Astrocyte of the spinal cord (primary cell): ENCODE data around the gene SHISA2.
A peak's percentile ranks its signal among the peaks of the same experiment; 100 is the strongest.

Experiments
- DNase-seq: peaks from one replicate; pipeline ENCODE4 v3.0.0; 2011; ENCODE audit warnings: low read depth, low spot score
- H3K4me3 ChIP-seq: 2 replicates; pipeline ENCODE4 v1.5.1; 2011; ENCODE audit warnings: low read depth, mild to moderate bottlenecking, low read length, moderate library complexity
- in situ Hi-C: cut with HindIII; loops from 2 replicates; pipeline ENCODE4 v1.10.0; 2017; ENCODE audit warnings: low sequenced_read_pairs
- TF ChIP-seq, protein P1 (sequence below): IDR thresholded peaks from 2 replicates; pipeline ENCODE4 v1.5.1; 2012; ENCODE audit warnings: low read depth, mild to moderate bottlenecking, low read length, inconsistent platforms

The SHISA2 gene

GRCh38 chr13:26021956-26022355, 29.9 kb downstream of the SHISA2 start:
- no peak overlapping the region for H3K4me3 ChIP-seq
- in situ Hi-C loops: no loop called here
- TF ChIP-seq, protein P1, sequence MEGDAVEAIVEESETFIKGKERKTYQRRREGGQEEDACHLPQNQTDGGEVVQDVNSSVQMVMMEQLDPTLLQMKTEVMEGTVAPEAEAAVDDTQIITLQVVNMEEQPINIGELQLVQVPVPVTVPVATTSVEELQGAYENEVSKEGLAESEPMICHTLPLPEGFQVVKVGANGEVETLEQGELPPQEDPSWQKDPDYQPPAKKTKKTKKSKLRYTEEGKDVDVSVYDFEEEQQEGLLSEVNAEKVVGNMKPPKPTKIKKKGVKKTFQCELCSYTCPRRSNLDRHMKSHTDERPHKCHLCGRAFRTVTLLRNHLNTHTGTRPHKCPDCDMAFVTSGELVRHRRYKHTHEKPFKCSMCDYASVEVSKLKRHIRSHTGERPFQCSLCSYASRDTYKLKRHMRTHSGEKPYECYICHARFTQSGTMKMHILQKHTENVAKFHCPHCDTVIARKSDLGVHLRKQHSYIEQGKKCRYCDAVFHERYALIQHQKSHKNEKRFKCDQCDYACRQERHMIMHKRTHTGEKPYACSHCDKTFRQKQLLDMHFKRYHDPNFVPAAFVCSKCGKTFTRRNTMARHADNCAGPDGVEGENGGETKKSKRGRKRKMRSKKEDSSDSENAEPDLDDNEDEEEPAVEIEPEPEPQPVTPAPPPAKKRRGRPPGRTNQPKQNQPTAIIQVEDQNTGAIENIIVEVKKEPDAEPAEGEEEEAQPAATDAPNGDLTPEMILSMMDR: no peak
- no peak for DNase-seq

- in situ Hi-C loops: no loop called here
- DNase-seq: no peak
- H3K4me3 ChIP-seq: no peak overlapping the region
- TF ChIP-seq, protein P1: no peak
Measured at GRCh38 chr13:26021516-26021915, 30.3 kb downstream of the SHISA2 start.

DNA sequence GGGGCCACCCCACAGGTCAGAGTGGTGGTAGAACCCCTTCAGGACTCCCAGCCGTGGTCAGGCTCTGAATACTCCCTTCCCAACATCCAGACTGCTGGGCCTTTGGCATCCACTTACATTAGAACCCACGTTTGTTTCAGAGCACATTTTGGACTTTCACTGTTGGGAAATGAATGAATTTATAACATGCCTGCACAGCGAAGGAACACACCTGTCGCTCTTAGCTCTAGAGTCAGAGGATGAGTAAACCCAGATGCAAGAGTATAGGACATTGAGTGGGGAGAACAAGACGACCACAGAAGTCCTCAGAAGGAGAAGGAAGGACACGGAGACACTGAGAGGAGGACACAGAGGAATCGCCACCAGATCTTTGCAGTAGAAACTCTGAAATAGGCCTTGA, 30.9 kb downstream of the SHISA2 start:
- TF ChIP-seq, protein P1: no peak
- in situ Hi-C loops: no loop called here
- no peak overlapping the region for H3K4me3 ChIP-seq
- DNase-seq: no peak

DNA sequence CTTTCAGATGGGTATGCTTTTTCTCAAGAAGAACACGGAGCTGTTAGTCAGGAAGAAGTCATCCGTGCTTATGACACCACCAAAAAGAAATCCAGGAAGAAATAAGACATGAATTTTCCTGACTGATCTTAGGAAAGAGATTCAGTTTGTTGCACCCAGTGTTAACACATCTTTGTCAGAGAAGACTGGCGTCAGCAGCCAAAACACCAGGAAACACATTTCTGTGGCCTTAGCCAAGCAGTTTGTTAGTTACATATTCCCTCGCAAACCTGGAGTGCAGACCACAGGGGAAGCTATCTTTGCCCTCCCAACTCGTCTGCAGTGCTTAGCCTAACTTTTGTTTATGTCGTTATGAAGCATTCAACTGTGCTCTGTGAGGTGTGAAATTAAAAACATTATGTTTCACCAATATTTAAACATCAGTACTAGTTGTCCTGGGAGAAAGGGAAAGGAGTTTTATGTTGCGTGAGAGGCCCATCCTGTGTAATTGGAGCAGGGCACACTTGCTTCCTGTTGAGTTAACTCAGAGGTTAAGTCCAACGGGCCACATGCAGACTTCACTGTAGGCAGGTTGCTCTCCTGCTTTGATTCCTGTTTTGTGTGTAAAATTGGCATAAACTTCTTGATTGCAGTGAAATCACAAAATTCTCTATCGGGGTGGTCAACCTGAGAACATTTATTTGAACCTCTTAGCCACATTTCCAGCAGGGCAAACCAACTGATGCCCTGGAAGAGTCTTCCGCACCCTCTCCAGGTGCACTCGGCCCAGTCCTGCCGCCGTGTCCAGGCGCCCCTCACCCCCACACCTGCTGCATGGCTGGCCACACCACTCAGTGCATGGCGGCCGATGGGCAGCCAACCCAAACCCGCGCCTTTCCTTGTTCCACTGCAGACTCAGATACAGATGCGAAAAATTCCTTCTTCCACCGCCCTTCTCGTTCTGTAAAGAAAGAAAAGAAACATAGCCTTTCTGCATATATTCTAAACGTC, 31.6 kb downstream of the SHISA2 start:
- in situ Hi-C loops: no loop called here
- DNase-seq: peak; percentile 87
- TF ChIP-seq, protein P1: no peak
- no peak overlapping the region for H3K4me3 ChIP-seq

- no peak for DNase-seq
- TF ChIP-seq, protein P1: no peak
- in situ Hi-C loops: no loop called here
- H3K4me3 ChIP-seq: no peak overlapping the region
Measured at GRCh38 chr13:26019251-26019650, 32.6 kb downstream of the SHISA2 start.

DNA sequence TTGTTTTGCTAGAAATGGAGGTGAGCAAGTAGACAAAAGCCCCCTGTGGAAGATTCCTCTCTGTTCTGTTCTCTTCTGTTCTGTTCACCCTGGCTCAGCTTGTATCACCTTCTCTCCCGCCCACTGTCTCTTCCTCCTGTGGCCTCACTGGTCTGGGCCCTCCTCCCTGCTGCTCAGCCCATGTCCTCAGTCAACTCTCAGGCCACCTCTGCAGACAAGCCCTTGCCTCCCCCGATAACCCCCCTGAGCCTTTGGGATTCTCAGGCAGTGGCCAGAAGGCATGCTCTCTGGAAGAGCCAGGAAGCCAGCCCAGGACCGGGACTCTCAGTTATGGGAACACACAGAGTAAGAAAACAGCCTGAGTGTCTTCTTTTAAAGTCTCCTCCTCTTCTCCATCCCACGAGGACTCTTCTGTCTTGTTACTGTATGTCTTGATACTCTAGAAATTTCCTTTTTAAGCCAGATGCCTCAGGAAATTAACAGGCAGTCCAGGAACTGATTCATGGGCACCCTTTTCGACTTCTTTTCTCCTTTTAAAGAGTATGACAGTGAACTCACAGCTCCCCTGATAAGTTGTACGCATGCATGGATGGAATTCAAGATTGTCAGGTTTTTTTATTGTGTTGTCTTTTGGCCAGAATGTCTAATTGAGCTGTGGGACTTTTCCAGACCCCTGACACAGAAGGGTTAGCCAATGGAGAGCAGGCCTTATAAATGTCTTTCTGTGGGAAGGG, 33.7 kb downstream of the SHISA2 start:
- TF ChIP-seq, protein P1: no peak
- DNase-seq: no peak
- H3K4me3 ChIP-seq: no peak overlapping the region
- in situ Hi-C loops: no loop called here
